Measurements from ENCODE around the gene BANF2. TPM values are rescaled to one million over a fixed set of nuclear protein-coding genes. Genes with fewer than 3 reads are reported as not detected.

Gene BANF2
- not detected in 2 replicates for total RNA-seq

GRCh38 chr20:17699931-17700351 lies at the start of gene BANF2:
Gene BANF2 (plus strand): TSS chr20:17699966. CDS start chr20:17725026, 25,060 bp downstream.

DNA sequence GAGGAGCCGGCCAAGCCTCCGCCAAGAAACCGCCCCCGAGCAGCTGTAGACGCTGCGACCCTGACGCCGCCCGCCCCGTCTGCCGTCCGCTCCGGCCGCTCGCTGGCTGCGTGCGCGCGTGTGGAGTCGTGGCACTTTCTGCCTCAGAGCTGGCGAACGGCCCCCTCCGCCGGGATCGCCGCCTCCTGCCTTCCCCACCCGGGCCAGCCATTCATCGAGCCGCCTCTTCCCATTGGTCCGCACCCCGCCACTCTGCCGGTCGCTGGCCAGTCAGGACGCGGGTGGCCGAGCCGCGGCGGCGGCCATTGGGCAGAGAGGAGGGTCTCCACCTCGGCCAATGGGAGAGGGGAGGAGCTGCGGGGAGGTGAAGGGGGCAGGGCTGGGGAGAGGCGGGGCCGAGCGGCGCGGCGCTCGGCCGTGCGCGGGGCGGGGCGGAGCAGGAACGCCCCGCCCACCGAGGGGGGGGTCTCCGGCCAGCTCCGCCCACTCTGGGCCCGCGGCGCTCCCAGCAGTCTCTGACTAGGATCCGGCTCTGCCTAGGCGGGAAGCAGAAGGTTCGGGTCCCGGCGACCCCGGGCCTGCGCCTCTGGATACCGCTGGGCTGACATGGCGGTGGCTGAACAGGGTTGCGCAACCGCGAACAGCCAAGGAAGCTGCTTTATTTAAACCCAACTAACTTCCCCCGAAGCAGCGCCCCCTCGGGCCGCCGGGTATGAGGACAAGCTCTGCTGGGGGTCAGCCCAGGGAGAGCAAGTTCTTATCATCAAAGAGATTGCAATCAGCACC lies 17.5 kb upstream of the BANF2 start, which contains the start of gene RRBP1:
TSS of gene RRBP1 (minus strand) at position 140 of the 786 bp plus-strand sequence. CDS start 21,735 bp downstream, outside the sequence.

Other genes with a start within 250 kb of the BANF2 start
- gene BFSP1, start 168.6 kb upstream of the BANF2 start, total RNA-seq = 1.8 and 2.3 TPM in 2 replicates
- gene DSTN, start 129.9 kb upstream of the BANF2 start, total RNA-seq = 219 and 323 TPM in 2 replicates
- 303 and 377 TPM in 2 replicates for gene RRBP1, start 17.7 kb upstream of the BANF2 start, total RNA-seq